ENCODE data around the gene CXCL14.

The CXCL14 gene

GRCh38 chr5:135559354-135559753, 19.4 kb downstream of the CXCL14 start:
- no peak overlapping the region for H3K4me3 ChIP-seq (ENCODE audit: low read length)
- DNase-seq (ENCODE audit: low read depth), result peak; percentile 39
- TF ChIP-seq CTCF (IDR thresholded peaks at IDR 0.05; ENCODE audit: insufficient read depth, low read depth, low read length, missing control alignments), result no peak

DNA sequence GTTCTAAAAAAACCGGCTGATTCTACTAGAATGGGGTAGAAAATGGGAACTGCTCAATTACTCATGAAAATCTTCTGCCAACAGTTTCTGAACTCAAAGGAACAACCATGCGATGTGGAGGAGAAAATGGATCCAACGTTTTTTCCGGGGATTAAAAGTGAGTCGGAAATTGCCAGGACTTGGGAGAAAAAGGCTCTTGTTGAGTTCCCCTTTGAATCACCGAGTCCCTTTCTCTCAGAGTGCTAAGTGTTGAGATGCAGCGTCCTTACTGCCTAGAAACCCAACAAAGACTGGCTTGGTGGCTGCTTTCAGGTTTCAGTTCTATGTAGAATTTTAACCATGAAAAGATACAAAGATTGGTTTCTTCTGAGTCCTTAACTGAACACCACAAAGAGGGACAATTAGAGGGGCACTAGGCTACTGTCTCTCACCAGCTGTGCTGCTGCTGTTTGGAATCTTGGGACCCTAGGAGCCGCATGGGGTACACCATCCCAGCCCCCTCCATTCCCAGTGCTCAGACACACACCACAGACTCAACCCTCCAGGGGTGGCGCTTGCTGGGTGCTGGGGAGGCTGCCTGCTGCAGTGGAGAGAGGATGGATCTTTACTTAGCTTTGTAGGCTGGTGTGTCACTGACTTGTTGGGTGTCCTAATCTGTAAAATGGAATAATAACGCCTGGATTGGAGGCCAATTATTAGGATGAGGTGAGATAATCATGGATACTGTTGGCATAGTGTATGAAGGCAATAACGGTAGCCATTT, 21.5 kb downstream of the CXCL14 start:
- TF ChIP-seq CTCF (IDR thresholded peaks at IDR 0.05; ENCODE audit: insufficient read depth, low read depth, low read length, missing control alignments), result no peak
- H3K4me3 ChIP-seq (ENCODE audit: low read length), result no peak overlapping the region
- DNase-seq (ENCODE audit: low read depth), result no peak

DNA sequence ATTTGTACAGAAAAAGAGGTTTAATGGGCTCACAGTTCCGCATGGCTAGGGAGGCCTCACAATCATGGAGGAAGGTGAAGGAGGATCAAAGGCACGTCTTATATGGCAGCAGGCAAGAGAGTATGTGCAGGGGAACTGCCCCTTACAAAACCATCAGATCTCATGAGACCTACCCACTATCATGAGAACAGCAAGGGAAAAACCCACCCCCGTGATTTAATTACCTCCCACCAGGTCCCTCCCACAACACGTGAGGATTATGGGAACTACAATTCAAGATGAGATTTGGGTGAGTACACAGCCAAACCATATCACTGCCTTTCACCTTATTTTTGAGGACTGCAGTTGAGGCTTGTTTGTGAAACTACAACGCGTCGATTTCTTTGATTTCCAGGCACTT, 22.2 kb downstream of the CXCL14 start:
- H3K4me3 ChIP-seq (ENCODE audit: low read length), result no peak overlapping the region
- TF ChIP-seq CTCF (IDR thresholded peaks at IDR 0.05; ENCODE audit: insufficient read depth, low read depth, low read length, missing control alignments), result no peak
- DNase-seq (ENCODE audit: low read depth), result no peak

- no peak overlapping the region for H3K4me3 ChIP-seq (ENCODE audit: low read length)
- no peak for DNase-seq (ENCODE audit: low read depth)
- TF ChIP-seq CTCF (IDR thresholded peaks at IDR 0.05; ENCODE audit: insufficient read depth, low read depth, low read length, missing control alignments), result no peak
These were observed 23.3 kb downstream of the CXCL14 start for GRCh38 chr5:135555530-135555929.

- peak; percentile 80 for TF ChIP-seq CTCF (IDR thresholded peaks at IDR 0.05; ENCODE audit: insufficient read depth, low read depth, low read length, missing control alignments)
- peak; percentile 69 for DNase-seq (ENCODE audit: low read depth)
- H3K4me3 ChIP-seq (ENCODE audit: low read length), result no peak overlapping the region
These were observed 24.9 kb downstream of the CXCL14 start for GRCh38 chr5:135553688-135554462.

DNA sequence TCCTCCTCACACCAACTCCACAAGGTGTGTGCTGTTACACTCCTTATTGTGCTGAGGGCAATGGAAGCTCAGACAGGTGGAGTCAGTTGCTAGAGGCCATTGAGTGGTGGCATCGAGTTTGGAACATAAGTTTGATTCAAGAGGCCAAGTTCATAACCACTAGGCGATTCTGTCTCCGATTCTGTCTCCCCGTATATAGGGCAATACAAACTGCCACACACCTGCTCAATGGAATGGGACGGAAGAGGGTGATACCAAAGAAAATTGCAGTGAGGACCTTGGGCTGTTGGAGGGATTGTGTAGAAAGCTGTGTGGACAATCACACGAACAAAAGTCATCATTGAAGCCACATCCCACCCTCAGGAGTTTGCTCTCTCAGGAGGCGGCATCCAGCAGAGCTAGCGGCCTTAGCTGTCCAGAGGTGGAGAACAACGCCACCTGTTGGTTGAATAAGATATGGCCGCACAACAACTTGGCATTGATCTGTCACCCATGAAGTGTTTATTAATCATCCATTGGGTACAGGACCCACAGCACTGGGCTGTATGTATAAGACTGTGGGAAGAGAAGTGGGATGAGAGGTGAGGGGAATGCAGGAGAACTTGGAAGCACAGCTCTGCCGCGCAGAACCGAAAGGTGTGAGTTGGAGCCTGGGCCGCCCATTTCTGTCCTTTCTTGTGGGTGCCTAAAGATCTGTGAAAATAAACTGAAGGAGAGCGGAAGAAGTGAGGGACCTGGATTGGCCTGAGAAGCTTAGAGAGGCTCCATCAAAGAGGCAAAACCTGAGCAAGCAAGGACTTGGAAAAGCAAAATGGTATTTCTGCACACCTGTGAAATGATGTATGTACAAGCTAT, 27.0 kb downstream of the CXCL14 start:
- TF ChIP-seq CTCF (IDR thresholded peaks at IDR 0.05; ENCODE audit: insufficient read depth, low read depth, low read length, missing control alignments), result peak; percentile 87
- no peak overlapping the region for H3K4me3 ChIP-seq (ENCODE audit: low read length)
- DNase-seq (ENCODE audit: low read depth), result peak; percentile 82

All from epithelial cell of esophagus (primary cell).